Upper lobe of right lung (tissue), 1 donor: Measurements from ENCODE around the gene MCU. TPM values are rescaled to one million over a fixed set of nuclear protein-coding genes. Genes with fewer than 3 reads are reported as not detected.
"Not testable (repeated sequence)": the region's sequence is repeated elsewhere in the genome, so short reads cannot be mapped to it uniquely, and the experiment has no call there.

Source experiments
- ATAC-seq: fragments of 200-7000 bp; cut with Tn5 transposase; one replicate; pipeline ENCODE4 v1.9.1; 2020; ENCODE audit warnings: mild to moderate bottlenecking, moderate library complexity
- DNase-seq: peaks from one replicate; pipeline ENCODE4 v3.0.0-alpha.2; 2020
- H3K27ac ChIP-seq: fragments of 200-600 bp; one replicate; pipeline ENCODE4 v1.8.0; 2022
- H3K27me3 ChIP-seq: fragments of 200-600 bp; one replicate; pipeline ENCODE4 v1.8.0; 2022; ENCODE audit warnings: mild to moderate bottlenecking
- H3K36me3 ChIP-seq: fragments of 200-600 bp; one replicate; pipeline ENCODE4 v1.8.0; 2022
- H3K4me1 ChIP-seq: fragments of 200-600 bp; one replicate; pipeline ENCODE4 v1.8.0; 2022
- H3K4me3 ChIP-seq: fragments of 200-600 bp; one replicate; pipeline ENCODE4 v1.8.0; 2022; ENCODE audit warnings: mild to moderate bottlenecking
- H3K9me3 ChIP-seq: fragments of 200-600 bp; one replicate; pipeline ENCODE4 v1.8.0; 2022
- intact Hi-C: fragments of 100-400 bp; cut with DNase I; formaldehyde crosslinking; loops from one replicate; pipeline ENCODE4 v1.11.0; 2022
- total RNA-seq: library from RNA; stranded (reverse); fragmentation: NEBNext Ultra II Directional; extraction: Animal tissue kit (Norgen Biotek cat#: 25700); gene quantifications from one replicate; pipeline ENCODE4 v1.2.1, GENCODE V29; 2021
- TF ChIP-seq, protein P1 (sequence below): fragments of 200-600 bp; IDR thresholded peaks from one replicate; pipeline ENCODE4 v1.8.0; 2022; ENCODE audit warnings: antibody characterized with exemption
- donor health status: DM: no; HTN: yes; CAD: no; lungs with severe emphysema.

Gene MCU
- total RNA-seq, 1 donor from 2014 or later, result 31.1 TPM

DNA sequence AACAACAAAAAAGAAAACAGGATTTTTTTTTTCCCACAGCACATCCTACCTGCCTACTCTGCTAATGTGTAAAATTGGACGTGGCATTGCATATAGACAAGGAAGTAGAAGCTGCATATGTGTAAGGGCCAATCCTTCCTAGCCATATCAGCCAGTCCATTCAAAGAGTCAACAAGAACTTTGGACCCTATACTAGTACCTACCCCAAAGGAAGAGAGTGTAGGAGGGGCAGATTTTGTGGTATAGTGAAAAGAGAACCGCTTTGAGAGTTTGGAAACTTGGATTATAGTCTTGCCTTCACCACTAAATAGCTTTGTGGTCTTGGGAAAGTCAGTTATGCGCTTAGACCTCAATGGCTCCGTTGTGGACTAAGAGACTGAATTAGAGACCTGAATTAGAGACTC is 12.1 kb upstream of the MCU start:
- Histone ChIP-seq H3K4me1 (no peaks in the 10 kb centered on the region), H3K4me3 (no peak overlapping the region), H3K27ac (no peak overlapping the region), H3K9me3 (no peaks in the 10 kb centered on the region), H3K36me3 (no peaks in the 10 kb centered on the region), H3K27me3 (no peaks in the 10 kb centered on the region)
- no peak for DNase-seq
- TF ChIP-seq, protein P1, sequence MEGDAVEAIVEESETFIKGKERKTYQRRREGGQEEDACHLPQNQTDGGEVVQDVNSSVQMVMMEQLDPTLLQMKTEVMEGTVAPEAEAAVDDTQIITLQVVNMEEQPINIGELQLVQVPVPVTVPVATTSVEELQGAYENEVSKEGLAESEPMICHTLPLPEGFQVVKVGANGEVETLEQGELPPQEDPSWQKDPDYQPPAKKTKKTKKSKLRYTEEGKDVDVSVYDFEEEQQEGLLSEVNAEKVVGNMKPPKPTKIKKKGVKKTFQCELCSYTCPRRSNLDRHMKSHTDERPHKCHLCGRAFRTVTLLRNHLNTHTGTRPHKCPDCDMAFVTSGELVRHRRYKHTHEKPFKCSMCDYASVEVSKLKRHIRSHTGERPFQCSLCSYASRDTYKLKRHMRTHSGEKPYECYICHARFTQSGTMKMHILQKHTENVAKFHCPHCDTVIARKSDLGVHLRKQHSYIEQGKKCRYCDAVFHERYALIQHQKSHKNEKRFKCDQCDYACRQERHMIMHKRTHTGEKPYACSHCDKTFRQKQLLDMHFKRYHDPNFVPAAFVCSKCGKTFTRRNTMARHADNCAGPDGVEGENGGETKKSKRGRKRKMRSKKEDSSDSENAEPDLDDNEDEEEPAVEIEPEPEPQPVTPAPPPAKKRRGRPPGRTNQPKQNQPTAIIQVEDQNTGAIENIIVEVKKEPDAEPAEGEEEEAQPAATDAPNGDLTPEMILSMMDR, result no peak
- ATAC-seq, result no peak
- intact Hi-C loops, result no loop called here

DNA sequence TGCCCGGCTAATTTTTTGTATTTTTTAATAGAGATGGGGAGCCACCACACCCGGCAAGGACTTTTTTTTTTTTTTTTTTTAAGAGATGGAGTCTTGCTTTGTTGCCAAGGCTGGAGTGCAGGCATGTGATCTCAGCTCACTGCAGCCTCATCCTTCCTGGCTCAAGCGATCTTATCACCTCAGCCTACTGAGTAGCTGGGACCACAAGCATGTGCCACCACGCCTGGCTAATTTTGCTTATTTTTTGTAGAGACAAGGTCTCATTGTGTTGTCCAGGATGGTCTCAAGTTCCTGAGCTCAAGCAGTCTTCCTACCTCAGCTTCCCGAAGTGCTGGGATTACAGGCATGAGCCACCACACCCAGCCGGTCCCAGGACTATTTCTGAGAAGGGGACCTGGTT is 9.3 kb upstream of the MCU start:
- Histone ChIP-seq H3K36me3 (no peaks in the 10 kb centered on the region), H3K27ac (no peak overlapping the region), H3K4me3 (no peak overlapping the region), H3K27me3 (no peaks in the 10 kb centered on the region), H3K4me1 (peaks cover 4% of the 10 kb centered on the region), H3K9me3 (no peaks in the 10 kb centered on the region)
- TF ChIP-seq, protein P1, result no peak
- intact Hi-C loops, result no loop called here
- DNase-seq (no peak), ATAC-seq (peak; percentile 27)

DNA sequence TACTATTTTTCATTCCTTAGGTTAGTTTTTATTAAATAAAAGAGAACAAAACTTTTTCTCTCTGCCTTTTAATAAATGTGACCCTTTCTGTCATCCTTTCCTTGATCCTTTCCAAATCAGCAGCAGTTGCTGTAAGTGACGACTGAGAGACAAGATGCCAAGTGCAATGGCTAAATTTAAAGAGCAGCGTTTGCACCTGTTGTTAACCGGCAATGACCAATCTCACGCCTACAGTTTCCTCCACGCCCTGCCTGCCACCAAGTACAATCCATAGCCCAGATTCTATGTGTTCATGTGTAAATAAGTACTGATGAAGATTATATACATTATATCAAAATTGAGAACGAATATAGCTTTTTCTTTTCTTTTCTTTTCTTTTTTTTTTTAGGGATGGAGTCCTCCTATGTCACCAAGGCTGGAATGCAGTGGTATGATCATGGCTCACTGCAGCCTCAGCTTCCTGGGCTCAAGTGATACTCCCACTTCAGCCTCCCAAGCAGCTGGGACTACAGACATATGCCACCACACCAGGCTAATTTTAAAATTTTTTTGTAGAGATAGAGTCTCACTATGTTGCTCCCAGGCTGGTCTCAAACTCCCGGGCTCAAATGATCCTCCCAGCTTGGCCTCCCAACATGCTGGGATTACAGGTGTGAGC is 6.5 kb upstream of the MCU start:
- H3K27ac ChIP-seq, result no peak overlapping the region
- DNase-seq (no peak), ATAC-seq (no peak)
- no peaks in the 10 kb centered on the region for H3K36me3 ChIP-seq
- no peaks in the 10 kb centered on the region for H3K9me3 ChIP-seq
- no peak overlapping the region for H3K4me3 ChIP-seq
- H3K4me1 ChIP-seq, result peaks cover 8% of the 10 kb centered on the region
- intact Hi-C loops, result no loop called here
- no peaks in the 10 kb centered on the region for H3K27me3 ChIP-seq
- TF ChIP-seq, protein P1, result no peak

DNA sequence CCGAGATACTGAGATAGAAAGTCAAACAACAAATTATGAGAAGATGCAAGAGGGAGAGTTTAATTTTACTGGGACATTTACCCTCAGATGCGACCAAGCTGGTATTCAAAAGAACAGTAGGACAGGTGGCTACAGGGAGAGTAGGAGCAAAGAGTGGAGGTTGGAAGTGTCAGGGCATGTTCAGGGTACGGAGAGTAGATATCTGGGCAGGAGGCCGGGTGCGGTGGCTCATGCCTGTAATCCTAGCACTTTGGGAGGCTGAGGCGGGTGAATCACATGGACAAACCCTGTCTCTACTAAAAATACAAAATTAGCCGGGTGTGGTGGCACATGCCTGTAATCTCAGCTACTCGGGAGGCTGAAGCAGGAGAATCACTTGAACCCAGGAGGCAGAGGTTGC is 5.5 kb upstream of the MCU start:
- H3K36me3 ChIP-seq, DNase-seq, H3K9me3 ChIP-seq, H3K27ac ChIP-seq, H3K4me3 ChIP-seq, intact Hi-C loops, H3K27me3 ChIP-seq, ATAC-seq: not testable (repeated sequence)
- H3K4me1 ChIP-seq, result peaks cover 10% of the 10 kb centered on the region

DNA sequence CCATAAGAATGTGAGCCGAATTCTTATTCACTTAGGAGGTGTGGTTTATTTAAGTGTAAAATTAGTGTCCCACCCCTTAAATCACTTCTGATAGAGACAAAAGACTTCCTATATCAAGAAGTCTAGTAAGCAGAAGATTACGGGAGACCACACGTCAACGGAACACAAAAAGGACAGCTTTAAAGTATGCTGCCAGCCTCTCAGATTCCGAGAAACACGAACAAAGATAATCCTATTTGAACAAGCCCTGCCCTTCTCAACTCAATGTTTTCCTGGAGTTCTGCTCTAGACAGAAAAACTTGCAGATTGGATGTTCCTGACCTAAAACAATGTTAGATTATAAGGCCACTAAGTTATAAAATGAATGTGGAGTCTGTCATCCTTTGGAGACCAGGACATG is 4.9 kb upstream of the MCU start:
- ATAC-seq (no peak), DNase-seq (no peak)
- Histone ChIP-seq H3K27ac (peak overlapping the region; percentile 58), H3K27me3 (no peaks in the 10 kb centered on the region), H3K4me3 (no peak overlapping the region), H3K36me3 (no peaks in the 10 kb centered on the region), H3K9me3 (no peaks in the 10 kb centered on the region), H3K4me1 (peaks cover 12% of the 10 kb centered on the region)
- TF ChIP-seq, protein P1, result no peak
- intact Hi-C loops, result no loop called here

DNA sequence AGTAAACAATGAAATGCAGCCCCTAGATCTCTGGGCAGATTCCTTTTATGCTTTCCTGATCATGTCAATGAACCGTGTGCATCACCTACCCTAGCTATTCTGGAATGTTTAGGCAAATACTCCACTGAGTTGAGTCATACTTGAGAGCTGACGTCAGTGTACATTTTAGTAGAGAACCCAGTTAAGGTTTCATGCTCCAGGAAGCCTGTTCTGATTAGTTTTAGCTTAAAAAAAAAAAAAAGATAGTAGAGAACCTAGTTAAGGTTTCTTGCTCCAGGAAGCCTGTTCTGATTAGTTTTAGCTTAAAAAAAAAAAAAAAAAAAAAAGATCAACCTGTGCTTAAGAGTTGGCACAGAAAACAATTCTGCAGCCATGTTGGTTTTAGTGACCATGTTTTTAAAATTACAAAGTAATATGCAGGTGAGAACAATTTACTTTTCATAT is 3.7 kb upstream of the MCU start:
- H3K9me3 ChIP-seq, result no peaks in the 10 kb centered on the region
- DNase-seq (no peak), ATAC-seq (peak; percentile 45)
- H3K4me1 ChIP-seq, result peaks cover 16% of the 10 kb centered on the region
- no peak overlapping the region for H3K4me3 ChIP-seq
- intact Hi-C loops, result no loop called here
- TF ChIP-seq, protein P1, result no peak
- no peaks in the 10 kb centered on the region for H3K27me3 ChIP-seq
- H3K27ac ChIP-seq, result peak overlapping the region; percentile 63
- no peaks in the 10 kb centered on the region for H3K36me3 ChIP-seq
